ENCODE measurements around the gene SLC22A16. TPM values are rescaled to one million over a fixed set of nuclear protein-coding genes. Genes with fewer than 3 reads are reported as not detected.

Gene SLC22A16
- total and polyA plus RNA-seq, 9 donors: 0.15 to 3.6 (median 0.42) TPM; not detected in 3

- intact Hi-C loops (cut with DNase I): no loop called here
- Histone ChIP-seq H3K4me3 (no peak overlapping the region), H3K9me3 (no peaks in the 10 kb centered on the region), H3K27me3 (no peaks in the 10 kb centered on the region), H3K36me3 (no peaks in the 10 kb centered on the region), H3K4me1 (ENCODE audit: insufficient read depth) (no peaks in the 10 kb centered on the region), H3K27ac (no peak overlapping the region)
- TF ChIP-seq POLR2A (IDR thresholded peaks at IDR 0.05) (no peak), CTCF (IDR thresholded peaks at IDR 0.05) (no peak), EP300 (IDR thresholded peaks at IDR 0.05) (no peak)
- no peak for DNase-seq
- WGBS, 3 donors: 44 to 59% (median 56%) methylated on average over 4 of the region's 4 CpGs
Measured at GRCh38 chr6:110414669-110415068, 61.7 kb downstream of the SLC22A16 start.

- Histone ChIP-seq H3K27me3 (no peaks in the 10 kb centered on the region), H3K9me3 (no peaks in the 10 kb centered on the region), H3K4me3 (no peak overlapping the region), H3K27ac (no peak overlapping the region), H3K4me1 (ENCODE audit: insufficient read depth) (no peaks in the 10 kb centered on the region), H3K36me3 (no peaks in the 10 kb centered on the region)
- no peak for DNase-seq
- no peak for TF ChIP-seq POLR2A (IDR thresholded peaks at IDR 0.05)
- TF ChIP-seq EP300 (IDR thresholded peaks at IDR 0.05): no peak
- TF ChIP-seq CTCF (IDR thresholded peaks at IDR 0.05): no peak
- WGBS, 3 donors: 85 to 91% (median 90%) methylated on average over 8 of the region's 8 CpGs
- intact Hi-C loops (cut with DNase I): no loop called here
Measured at GRCh38 chr6:110412360-110412759, 64.1 kb downstream of the SLC22A16 start.

- 59 to 74% (median 66%) methylated on average over 4 of the region's 4 CpGs for WGBS, 3 donors
Measured at GRCh38 chr6:110410511-110410910, 65.9 kb downstream of the SLC22A16 start.

GRCh38 chr6:110409794-110410193 is 66.6 kb downstream of the SLC22A16 start:
- Histone ChIP-seq H3K27ac (no peak overlapping the region), H3K4me3 (no peak overlapping the region), H3K36me3 (no peaks in the 10 kb centered on the region), H3K9me3 (no peaks in the 10 kb centered on the region), H3K4me1 (ENCODE audit: insufficient read depth) (no peaks in the 10 kb centered on the region), H3K27me3 (no peaks in the 10 kb centered on the region)
- no peak for DNase-seq
- intact Hi-C loops (cut with DNase I): no loop called here
- TF ChIP-seq EP300 (IDR thresholded peaks at IDR 0.05): no peak
- TF ChIP-seq CTCF (IDR thresholded peaks at IDR 0.05): no peak
- no peak for TF ChIP-seq POLR2A (IDR thresholded peaks at IDR 0.05)

More at GRCh38 chr6:110410511-110410910, 65.9 kb downstream of the SLC22A16 start:
- intact Hi-C loops (cut with DNase I): no loop called here
- Histone ChIP-seq H3K4me3 (no peak overlapping the region), H3K4me1 (ENCODE audit: insufficient read depth) (no peaks in the 10 kb centered on the region), H3K9me3 (no peaks in the 10 kb centered on the region), H3K36me3 (no peaks in the 10 kb centered on the region), H3K27me3 (no peaks in the 10 kb centered on the region), H3K27ac (no peak overlapping the region)
- TF ChIP-seq POLR2A (IDR thresholded peaks at IDR 0.05) (no peak), EP300 (IDR thresholded peaks at IDR 0.05) (no peak), CTCF (IDR thresholded peaks at IDR 0.05) (no peak)
- no peak for DNase-seq

- Histone ChIP-seq H3K4me1 (ENCODE audit: insufficient read depth) (no peaks in the 10 kb centered on the region), H3K36me3 (no peaks in the 10 kb centered on the region), H3K27ac (no peak overlapping the region), H3K27me3 (no peaks in the 10 kb centered on the region), H3K4me3 (no peak overlapping the region), H3K9me3 (no peaks in the 10 kb centered on the region)
- no peak for DNase-seq
- intact Hi-C loops (cut with DNase I): no loop called here
- 58 to 71% (median 59%) methylated on average over 6 of the region's 6 CpGs for WGBS, 3 donors
- TF ChIP-seq EP300 (IDR thresholded peaks at IDR 0.05) (no peak), POLR2A (IDR thresholded peaks at IDR 0.05) (no peak)
Measured at GRCh38 chr6:110408901-110409300, 67.5 kb downstream of the SLC22A16 start.
